Hepatic stellate cell (primary cell): ENCODE data around the gene EIF4A2.

ENCODE experiments used
- DNase-seq: peaks from one replicate; pipeline ENCODE4 v3.0.0; 2011; ENCODE audit warnings: low spot score

The EIF4A2 gene

GRCh38 chr3:186783058-186783730 is at the start of gene EIF4A2:
TSS of gene EIF4A2 (plus strand) at chr3:186783577. CDS start at chr3:186783611, 34 bp downstream.
- DNase-seq = peak; percentile 90

- DNase-seq = no peak
Measured at GRCh38 chr3:186742618-186743380, 40.6 kb upstream of the EIF4A2 start.

- no peak for DNase-seq
Measured at GRCh38 chr3:186743666-186744065, 39.7 kb upstream of the EIF4A2 start.

- peak; percentile 70 for DNase-seq
Measured at GRCh38 chr3:186746008-186746407, 37.4 kb upstream of the EIF4A2 start.

- DNase-seq = no peak
Measured at GRCh38 chr3:186750316-186750715, 33.1 kb upstream of the EIF4A2 start.

GRCh38 chr3:186751480-186751879 is 31.9 kb upstream of the EIF4A2 start:
- no peak for DNase-seq

GRCh38 chr3:186754006-186754405 is 29.4 kb upstream of the EIF4A2 start:
- no peak for DNase-seq

GRCh38 chr3:186754871-186755270 is 28.5 kb upstream of the EIF4A2 start:
- DNase-seq = no peak

GRCh38 chr3:186757214-186757613 is 26.2 kb upstream of the EIF4A2 start:
- DNase-seq = no peak

GRCh38 chr3:186757686-186758220 is 25.6 kb upstream of the EIF4A2 start:
- DNase-seq = no peak

- DNase-seq = no peak
Measured at GRCh38 chr3:186759231-186759930, 24.0 kb upstream of the EIF4A2 start.

GRCh38 chr3:186760141-186760833 is 23.1 kb upstream of the EIF4A2 start:
- no peak for DNase-seq

- DNase-seq = no peak
Measured at GRCh38 chr3:186760897-186761447, 22.4 kb upstream of the EIF4A2 start.

- DNase-seq = no peak
Measured at GRCh38 chr3:186772281-186772694, 11.1 kb upstream of the EIF4A2 start.

GRCh38 chr3:186772701-186773417 is 10.5 kb upstream of the EIF4A2 start:
- DNase-seq = peak; percentile 49

GRCh38 chr3:186775999-186776398 is 7.4 kb upstream of the EIF4A2 start:
- no peak for DNase-seq

- no peak for DNase-seq
Measured at GRCh38 chr3:186779204-186779603, 4.2 kb upstream of the EIF4A2 start.

GRCh38 chr3:186782542-186783057 is 777 bp upstream of the EIF4A2 start:
- peak; percentile 36 for DNase-seq

- peak; percentile 74 for DNase-seq
Measured at GRCh38 chr3:186783731-186784515, 546 bp downstream of the EIF4A2 start.
